ENCODE data around the gene KIF1A. TPM values are rescaled to one million over a fixed set of nuclear protein-coding genes. Genes with fewer than 3 reads are reported as not detected.

Gene KIF1A
- total RNA-seq, 2 experiments from 2014 or later, result 9.0 to 10.2 TPM

DNA sequence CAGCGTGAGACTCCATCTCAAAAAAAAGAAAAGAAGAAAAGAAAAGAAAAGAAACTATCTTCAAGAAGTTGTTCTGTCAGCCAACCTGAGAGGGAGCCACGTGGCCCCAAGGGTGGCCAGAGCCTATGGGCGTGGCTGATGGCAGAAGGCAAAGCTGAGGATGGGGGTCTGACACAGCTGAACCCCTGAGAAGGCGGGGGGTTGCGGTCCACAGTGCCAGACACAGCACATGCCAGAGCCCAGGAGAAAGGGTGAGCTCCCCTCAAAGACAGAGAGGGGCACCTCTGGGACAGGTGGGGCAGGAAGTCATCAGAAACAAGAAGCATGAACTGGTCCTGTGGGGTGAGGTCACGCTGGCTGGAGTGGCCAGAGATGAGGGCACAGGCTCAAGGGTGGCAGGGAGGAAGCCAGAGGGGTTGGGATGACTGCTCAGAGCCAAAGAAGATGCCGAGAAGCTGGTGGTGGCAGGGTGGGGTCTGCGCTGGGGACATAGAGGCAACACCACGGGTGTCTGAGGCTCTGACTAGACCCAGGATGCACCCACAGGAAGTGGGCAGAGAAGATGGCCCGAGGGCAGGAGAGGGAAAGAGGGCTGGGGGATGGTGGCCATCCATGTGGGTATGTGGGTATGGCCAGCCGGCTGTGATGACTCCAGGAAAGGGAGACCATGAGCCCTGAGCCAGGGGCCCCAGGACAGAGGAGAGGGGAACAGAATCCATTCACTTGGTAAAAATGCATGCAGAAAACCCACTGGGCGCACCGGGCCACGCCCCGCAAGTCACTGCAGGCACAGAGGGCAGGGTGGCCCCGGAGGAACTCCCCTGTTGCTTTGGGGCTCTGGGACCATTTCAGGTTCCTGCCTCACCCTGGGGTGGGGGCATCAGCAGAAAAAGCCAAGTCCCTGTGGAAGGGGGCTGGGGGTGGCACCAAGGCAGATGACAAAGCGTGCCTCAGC lies 8.4 kb downstream of the KIF1A start:
- Mint-ChIP-seq H3K4me1 (ENCODE audit: low read depth) (no peaks in the 10 kb centered on the region), H3K27ac (no peak overlapping the region), H3K27me3 (peaks cover 8% of the 10 kb centered on the region), H3K4me3 (no peak overlapping the region), H3K9me3 (peaks cover 3% of the 10 kb centered on the region), H3K36me3 (ENCODE audit: low read depth) (no peaks in the 10 kb centered on the region)
- intact Hi-C loops (cut with micrococcal nuclease), result no loop called here
- DNase-seq (no peak), ATAC-seq (no peak)
- ChIA-PET CTCF (no interaction called here), POLR2A (no interaction called here)
- TF ChIP-seq, protein P1, sequence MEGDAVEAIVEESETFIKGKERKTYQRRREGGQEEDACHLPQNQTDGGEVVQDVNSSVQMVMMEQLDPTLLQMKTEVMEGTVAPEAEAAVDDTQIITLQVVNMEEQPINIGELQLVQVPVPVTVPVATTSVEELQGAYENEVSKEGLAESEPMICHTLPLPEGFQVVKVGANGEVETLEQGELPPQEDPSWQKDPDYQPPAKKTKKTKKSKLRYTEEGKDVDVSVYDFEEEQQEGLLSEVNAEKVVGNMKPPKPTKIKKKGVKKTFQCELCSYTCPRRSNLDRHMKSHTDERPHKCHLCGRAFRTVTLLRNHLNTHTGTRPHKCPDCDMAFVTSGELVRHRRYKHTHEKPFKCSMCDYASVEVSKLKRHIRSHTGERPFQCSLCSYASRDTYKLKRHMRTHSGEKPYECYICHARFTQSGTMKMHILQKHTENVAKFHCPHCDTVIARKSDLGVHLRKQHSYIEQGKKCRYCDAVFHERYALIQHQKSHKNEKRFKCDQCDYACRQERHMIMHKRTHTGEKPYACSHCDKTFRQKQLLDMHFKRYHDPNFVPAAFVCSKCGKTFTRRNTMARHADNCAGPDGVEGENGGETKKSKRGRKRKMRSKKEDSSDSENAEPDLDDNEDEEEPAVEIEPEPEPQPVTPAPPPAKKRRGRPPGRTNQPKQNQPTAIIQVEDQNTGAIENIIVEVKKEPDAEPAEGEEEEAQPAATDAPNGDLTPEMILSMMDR (IDR thresholded peaks at IDR 0.05), result no peak

DNA sequence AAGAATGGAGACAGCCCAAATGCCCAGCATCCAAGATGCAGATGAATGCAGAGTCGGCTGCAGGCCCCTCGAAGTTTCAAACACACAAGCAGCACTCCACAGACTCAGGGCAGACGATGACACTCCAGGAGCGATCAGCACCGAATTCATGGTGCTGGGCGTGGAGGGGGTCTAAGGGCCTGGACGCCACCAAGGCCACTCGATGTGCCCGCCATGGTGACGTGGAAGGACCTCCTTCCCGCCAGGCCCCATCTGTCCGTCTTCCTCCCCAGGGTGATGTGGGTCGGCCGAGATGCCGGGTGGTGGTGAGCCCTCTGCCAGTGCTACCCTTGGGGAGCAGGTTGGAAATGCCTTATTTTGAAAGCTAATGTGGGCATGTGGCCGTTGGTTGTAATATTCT lies 9.4 kb downstream of the KIF1A start:
- POLR2A ChIA-PET, result no interaction called here
- TF ChIP-seq, protein P1 (IDR thresholded peaks at IDR 0.05), result no peak
- DNase-seq (no peak), ATAC-seq (no peak)
- no peaks in the 10 kb centered on the region for H3K36me3 Mint-ChIP-seq (ENCODE audit: low read depth)
- peaks cover 3% of the 10 kb centered on the region for H3K9me3 Mint-ChIP-seq
- H3K27ac Mint-ChIP-seq, result no peak overlapping the region
- no peaks in the 10 kb centered on the region for H3K4me1 Mint-ChIP-seq (ENCODE audit: low read depth)
- H3K4me3 Mint-ChIP-seq, result no peak overlapping the region
- CTCF ChIA-PET, result no interaction called here
- peaks cover 5% of the 10 kb centered on the region for H3K27me3 Mint-ChIP-seq
- intact Hi-C loops (cut with micrococcal nuclease), result no loop called here

- CTCF ChIA-PET, result no interaction called here
- ATAC-seq, result no peak
- Mint-ChIP-seq H3K4me1 (ENCODE audit: low read depth) (no peaks in the 10 kb centered on the region), H3K27me3 (peaks cover 5% of the 10 kb centered on the region), H3K27ac (no peak overlapping the region), H3K36me3 (ENCODE audit: low read depth) (no peaks in the 10 kb centered on the region), H3K4me3 (no peak overlapping the region), H3K9me3 (peaks cover 3% of the 10 kb centered on the region)
- intact Hi-C loops (cut with micrococcal nuclease), result no loop called here
- DNase-seq, result no peak
- TF ChIP-seq, protein P1 (IDR thresholded peaks at IDR 0.05), result no peak
- POLR2A ChIA-PET, result no interaction called here
Measured at GRCh38 chr2:240810199-240810598, 9.8 kb downstream of the KIF1A start.

GRCh38 chr2:240809276-240809675 lies 10.7 kb downstream of the KIF1A start:
- no peaks in the 10 kb centered on the region for H3K4me1 Mint-ChIP-seq (ENCODE audit: low read depth)
- H3K27me3 Mint-ChIP-seq, result peaks cover 7% of the 10 kb centered on the region
- H3K36me3 Mint-ChIP-seq (ENCODE audit: low read depth), result no peaks in the 10 kb centered on the region
- DNase-seq, result no peak
- H3K9me3 Mint-ChIP-seq, result peaks cover under 1% of the 10 kb centered on the region
- H3K27ac Mint-ChIP-seq, result no peak overlapping the region
- no peak for ATAC-seq
- intact Hi-C loops (cut with micrococcal nuclease), result no loop called here
- TF ChIP-seq, protein P1 (IDR thresholded peaks at IDR 0.05), result no peak
- POLR2A ChIA-PET, result no interaction called here
- CTCF ChIA-PET, result no interaction called here
- no peak overlapping the region for H3K4me3 Mint-ChIP-seq

- TF ChIP-seq, protein P1 (IDR thresholded peaks at IDR 0.05), result no peak
- H3K36me3 Mint-ChIP-seq (ENCODE audit: low read depth), result no peaks in the 10 kb centered on the region
- DNase-seq (no peak), ATAC-seq (no peak)
- no peaks in the 10 kb centered on the region for H3K4me1 Mint-ChIP-seq (ENCODE audit: low read depth)
- no peaks in the 10 kb centered on the region for H3K9me3 Mint-ChIP-seq
- no peak overlapping the region for H3K4me3 Mint-ChIP-seq
- POLR2A ChIA-PET, result no interaction called here
- CTCF ChIA-PET, result no interaction called here
- H3K27ac Mint-ChIP-seq, result no peak overlapping the region
- H3K27me3 Mint-ChIP-seq, result peaks cover 13% of the 10 kb centered on the region
- intact Hi-C loops (cut with micrococcal nuclease), result no loop called here
Measured at GRCh38 chr2:240806459-240806858, 13.6 kb downstream of the KIF1A start.
